GM19328 (cell line): ENCODE results near the gene PAIP2.
A peak's percentile ranks its signal among the peaks of the same experiment; 100 is the strongest.
"Not testable (repeated sequence)": the region's sequence is repeated elsewhere in the genome, so short reads cannot be mapped to it uniquely, and the experiment has no call there.

Source experiments
- ATAC-seq: cut with Tn5 transposase; IDR thresholded peaks from one replicate; pipeline ENCODE4 v1.9.1; 2021; ENCODE audit warnings: mild to moderate bottlenecking, moderate library complexity; ENCODE audit not compliant: unreplicated experiment

PAIP2 gene

GRCh38 chr5:139314276-139314675, 27.4 kb upstream of the PAIP2 start:
- ATAC-seq, result no peak

GRCh38 chr5:139315056-139315615, 26.5 kb upstream of the PAIP2 start:
- no peak for ATAC-seq

GRCh38 chr5:139335811-139336210, 5.8 kb upstream of the PAIP2 start:
- no peak for ATAC-seq

GRCh38 chr5:139340051-139340450, 1.6 kb upstream of the PAIP2 start:
- no peak for ATAC-seq

GRCh38 chr5:139341187-139341688, 416 bp upstream of the PAIP2 start:
- ATAC-seq, result no peak

GRCh38 chr5:139342423-139342723, 719 bp downstream of the PAIP2 start:
- peak; percentile 46 for ATAC-seq

GRCh38 chr5:139343476-139343875, 1.8 kb downstream of the PAIP2 start:
- no peak for ATAC-seq

GRCh38 chr5:139344177-139344576, 2.5 kb downstream of the PAIP2 start:
- no peak for ATAC-seq

- ATAC-seq, result not testable (repeated sequence)
These were observed 3.8 kb downstream of the PAIP2 start for GRCh38 chr5:139345442-139345841.

- ATAC-seq, result not testable (repeated sequence)
These were observed 6.2 kb downstream of the PAIP2 start for GRCh38 chr5:139347863-139348262.

- no peak for ATAC-seq
These were observed 12.5 kb downstream of the PAIP2 start for GRCh38 chr5:139354186-139354585.

- not testable (repeated sequence) for ATAC-seq
These were observed 14.2 kb downstream of the PAIP2 start for GRCh38 chr5:139355900-139356299.

- ATAC-seq, result no peak
These were observed 16.4 kb downstream of the PAIP2 start for GRCh38 chr5:139358064-139358463.

- no peak for ATAC-seq
These were observed 18.7 kb downstream of the PAIP2 start for GRCh38 chr5:139360384-139360783.

- no peak for ATAC-seq
These were observed 20.3 kb downstream of the PAIP2 start for GRCh38 chr5:139361835-139362429.

- ATAC-seq, result no peak
These were observed 22.3 kb downstream of the PAIP2 start for GRCh38 chr5:139363937-139364336.

GRCh38 chr5:139364466-139364865, 22.8 kb downstream of the PAIP2 start:
- ATAC-seq, result no peak

- ATAC-seq, result no peak
These were observed 27.0 kb downstream of the PAIP2 start for GRCh38 chr5:139368613-139369012.

GRCh38 chr5:139369181-139369580, 27.5 kb downstream of the PAIP2 start:
- ATAC-seq, result no peak

- ATAC-seq, result no peak
These were observed 30.1 kb downstream of the PAIP2 start for GRCh38 chr5:139371482-139372435.

GRCh38 chr5:139374909-139375308, 33.3 kb downstream of the PAIP2 start:
- ATAC-seq, result no peak

GRCh38 chr5:139376364-139376763, 34.7 kb downstream of the PAIP2 start:
- ATAC-seq, result no peak
